Spleen (tissue), 11 donors: Measurements from ENCODE around the gene ITGAE. TPM values are rescaled to one million over a fixed set of nuclear protein-coding genes. Genes with fewer than 3 reads are reported as not detected.

ENCODE experiments used
- DNase-seq: peaks from one replicate; pipeline ENCODE4 v3.0.0-alpha.2; 2020
- H3K27ac ChIP-seq, 8 donors: fragments of 200-600 bp; sonication (generic) in 7 of 8; 1 replicate in 4 of 8; 2 replicates in 4 of 8; pipeline versions ENCODE4 v1.5.0 to v1.8.0; 2016 to 2021; ENCODE audit warnings: inconsistent platforms in 4 of 8, mild to moderate bottlenecking in 4 of 8, moderate library complexity in 1 of 8
- H3K27me3 ChIP-seq, 7 donors: fragments of 200-600 bp; sonication (generic) in 6 of 7; replicated peaks in 1 of 7; 1 replicate in 4 of 7; 2 replicates in 3 of 7; pipeline versions ENCODE4 v1.5.0 to v1.8.0; 2016 to 2021; ENCODE audit warnings: inconsistent platforms in 3 of 7, mild to moderate bottlenecking in 1 of 7
- H3K36me3 ChIP-seq, 6 donors: fragments of 200-600 bp; sonication (generic) in 5 of 6; 1 replicate in 4 of 6; 2 replicates in 2 of 6; pipeline versions ENCODE4 v1.5.0 to v1.8.0; 2016 to 2021; ENCODE audit warnings: inconsistent platforms in 2 of 6
- H3K4me1 ChIP-seq, 6 donors: fragments of 200-600 bp; sonication (generic) in 5 of 6; 1 replicate in 3 of 6; 2 replicates in 3 of 6; pipeline versions ENCODE4 v1.5.0 to v1.8.0; 2016 to 2021; ENCODE audit warnings: inconsistent platforms in 3 of 6
- H3K4me3 ChIP-seq, 8 donors: fragments of 200-600 bp; sonication (generic) in 7 of 8; 1 replicate in 4 of 8; 2 replicates in 4 of 8; pipeline versions ENCODE4 v1.5.0 to v1.8.0; 2016 to 2021; ENCODE audit warnings: inconsistent platforms in 4 of 8, mild to moderate bottlenecking in 4 of 8, moderate library complexity in 2 of 8
- H3K9me3 ChIP-seq, 8 donors: fragments of 200-600 bp; sonication (generic) in 7 of 8; 1 replicate in 4 of 8; 2 replicates in 4 of 8; pipeline versions ENCODE4 v1.5.0 to v1.8.0; 2016 to 2021; ENCODE audit warnings: inconsistent platforms in 4 of 8
- CTCF ChIP-seq, 11 experiments: fragments of 200-600 bp in 7 of 11; fragments of 450-650 bp in 4 of 11; sonication (generic) in 4 of 11; IDR thresholded peaks in 8 of 11; conservative IDR thresholded peaks in 3 of 11; 1 replicate in 7 of 11; 2 replicates in 4 of 11; pipeline versions ENCODE4 v1.4.0 to v1.8.0; 2016 to 2021; ENCODE audit warnings: antibody characterized with exemption in 11 of 11, inconsistent platforms in 4 of 11, mild to moderate bottlenecking in 1 of 11
- POLR2A ChIP-seq, 3 donors: fragments of 450-650 bp; IDR thresholded peaks; one replicate each; pipeline ENCODE4 v1.5.1; 2017; ENCODE audit warnings: antibody characterized with exemption in 3 of 3, mild to moderate bottlenecking in 1 of 3
- POLR2AphosphoS5 ChIP-seq, 3 donors: sonication (generic); formaldehyde crosslinking; IDR thresholded peaks; one replicate each; pipeline ENCODE4 v1.5.1; 2017; ENCODE audit warnings: antibody characterized with exemption in 3 of 3
- WGBS, 5 donors: extraction: QIAGEN DNeasy Blood & Tissue Kit in 3 of 5; methylation state at CpG; one replicate each; pipeline versions ENCODE4 v1.1.5 to v1.1.7; 2013 to 2018; 5-methylcytosine and 5-hydroxymethylcytosine counted together
- intact Hi-C: fragments of 100-400 bp; cut with DNase I; formaldehyde crosslinking; loops from one replicate; pipeline ENCODE4 v1.15.0; 2023; ENCODE audit warnings: low total_unique reads
- polyA plus RNA-seq, 3 donors: library from polyadenylated mRNA; stranded (reverse); fragments of 200-250 nt; gene quantifications; one replicate each; pipeline ENCODE4 v1.2.1, GENCODE V29; 2013
- total RNA-seq, 7 donors: library from RNA; depleted of rRNA in 3 of 7; stranded (reverse); fragments of >200 nt in 3 of 7; fragmentation: NEBNext Ultra II Directional in 4 of 7; extraction: Animal tissue kit (Norgen Biotek cat#: 25700) in 4 of 7; gene quantifications; one replicate each; pipeline versions ENCODE4 v1.1.0 to v1.2.1, GENCODE V29; 2016 to 2021
- donor health status: healthy with polysubstance abuse.
- donor health status: DM: no; HTN: no; CAD: no; lungs with moderate emphysema.
- donor health status: DM: no; HTN: no; CAD: no.
- donor health status: Bipolar disorder and iron deficiency.
- donor health status: healthy.
- donor health status: DM: no; HTN: no; CAD: no.
- donor health status: DM: yes; HTN: yes; CAD: no.

The ITGAE gene
- total and polyA plus RNA-seq, 10 donors, result 20.3 to 91.1 (median 28.2) TPM

GRCh38 chr17:3771140-3771539 is 29.8 kb downstream of the ITGAE start:
- Histone ChIP-seq H3K9me3 (no peaks in the 10 kb centered on the region), H3K27ac (peak overlapping the region in 3 of 8 donors; percentile 64 to 72 (median 71)), H3K27me3 (no peaks in the 10 kb centered on the region), H3K36me3 (no peaks in the 10 kb centered on the region), H3K4me3 (no peak overlapping the region), H3K4me1 (peaks cover 0 to 51% (median 18%) of the 10 kb centered on the region in 6 donors)
- intact Hi-C loops, result no loop called here
- TF ChIP-seq POLR2AphosphoS5 (IDR thresholded peaks at IDR 0.05) (no peak), CTCF (IDR thresholded peaks at IDR 0.05 in 8 of 11, conservative IDR thresholded peaks at IDR 0.05 in 3 of 11) (no peak), POLR2A (IDR thresholded peaks at IDR 0.05) (no peak)
- DNase-seq, result no peak
- WGBS, 5 donors, result 75 to 82% (median 77%) methylated on average over 16 of the region's 16 CpGs

DNA sequence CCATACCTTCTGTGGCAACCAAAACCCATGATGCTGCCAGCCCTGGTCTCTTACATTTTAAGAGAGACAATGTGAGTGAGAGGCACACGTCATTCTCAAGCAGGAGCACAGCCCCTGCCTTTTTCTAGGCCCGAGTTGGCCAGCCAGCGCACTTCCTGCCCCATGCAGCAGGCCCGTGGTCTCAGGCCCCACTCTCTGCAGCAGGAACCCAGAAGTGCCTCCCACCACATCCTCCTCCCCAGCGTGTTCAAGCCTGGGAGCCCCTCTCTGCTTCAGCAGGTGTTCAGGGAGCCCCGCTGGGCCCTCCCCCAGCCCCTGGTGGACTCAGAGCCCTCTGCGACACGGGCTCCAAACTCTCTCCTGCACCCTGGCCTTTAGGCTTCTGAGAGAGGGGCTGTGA is 30.5 kb downstream of the ITGAE start:
- H3K36me3 ChIP-seq, result no peaks in the 10 kb centered on the region
- 15 to 26% (median 18%) methylated on average over 6 to 8 of the region's 8 CpGs for WGBS, 5 donors
- H3K4me3 ChIP-seq, result no peak overlapping the region
- H3K27ac ChIP-seq, result peak overlapping the region in 5 of 8 donors; percentile 27 to 72 (median 64)
- H3K9me3 ChIP-seq, result no peaks in the 10 kb centered on the region
- intact Hi-C loops, result no loop called here
- H3K27me3 ChIP-seq, result no peaks in the 10 kb centered on the region
- peak; percentile 44 to 80 (median 71) for TF ChIP-seq POLR2AphosphoS5 (IDR thresholded peaks at IDR 0.05)
- TF ChIP-seq POLR2A (IDR thresholded peaks at IDR 0.05), result no peak
- TF ChIP-seq CTCF (IDR thresholded peaks at IDR 0.05 in 8 of 11, conservative IDR thresholded peaks at IDR 0.05 in 3 of 11), result no peak
- H3K4me1 ChIP-seq, result peaks cover 0 to 58% (median 24%) of the 10 kb centered on the region in 6 donors
- peak; percentile 91 for DNase-seq

GRCh38 chr17:3768769-3769168 is 32.2 kb downstream of the ITGAE start:
- no peak for TF ChIP-seq CTCF (IDR thresholded peaks at IDR 0.05 in 8 of 11, conservative IDR thresholded peaks at IDR 0.05 in 3 of 11)
- TF ChIP-seq POLR2AphosphoS5 (IDR thresholded peaks at IDR 0.05), result no peak
- TF ChIP-seq POLR2A (IDR thresholded peaks at IDR 0.05), result no peak
- H3K4me3 ChIP-seq, result no peak overlapping the region
- no peak for DNase-seq
- 64 to 81% (median 74%) methylated on average over 6 to 8 of the region's 8 CpGs for whole genome bisulfite sequencing, 5 donors
- intact Hi-C loops, result no loop called here
- H3K27ac ChIP-seq, result peak overlapping the region in 3 of 8 donors; percentile 34 to 76 (median 71)
- no peaks in the 10 kb centered on the region for H3K9me3 ChIP-seq
- no peaks in the 10 kb centered on the region for H3K36me3 ChIP-seq
- H3K27me3 ChIP-seq, result no peaks in the 10 kb centered on the region
- H3K4me1 ChIP-seq, result peaks cover 0 to 75% (median 34%) of the 10 kb centered on the region in 6 donors

DNA sequence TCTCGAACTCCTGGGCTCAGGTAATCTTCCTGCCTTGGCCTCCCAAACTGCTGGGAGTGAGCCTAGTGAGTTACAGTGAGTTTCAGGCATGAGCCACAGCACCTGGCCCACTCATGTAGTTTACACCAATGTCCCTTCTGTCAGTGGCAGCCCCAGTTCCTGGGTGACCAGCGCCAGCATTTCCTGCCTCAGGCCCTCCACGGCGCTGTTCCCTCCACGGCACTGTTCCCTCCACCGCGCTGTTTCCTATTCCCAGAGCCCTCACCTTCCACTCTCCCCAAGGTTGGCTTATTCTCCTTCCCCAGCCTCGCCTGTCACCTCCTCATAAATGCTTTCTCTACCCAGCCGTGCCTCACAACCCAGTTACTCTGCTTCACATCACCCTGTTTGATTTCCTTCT is 32.6 kb downstream of the ITGAE start:
- TF ChIP-seq CTCF (IDR thresholded peaks at IDR 0.05 in 8 of 11, conservative IDR thresholded peaks at IDR 0.05 in 3 of 11), result no peak
- no peak for TF ChIP-seq POLR2A (IDR thresholded peaks at IDR 0.05)
- intact Hi-C loops, result no loop called here
- H3K4me3 ChIP-seq, result no peak overlapping the region
- H3K27ac ChIP-seq, result peak overlapping the region in 3 of 8 donors; percentile 34 to 76 (median 71)
- H3K9me3 ChIP-seq, result no peaks in the 10 kb centered on the region
- no peaks in the 10 kb centered on the region for H3K36me3 ChIP-seq
- H3K4me1 ChIP-seq, result peaks cover 0 to 78% (median 34%) of the 10 kb centered on the region in 6 donors
- WGBS, 5 donors, result 84 to 90% (median 86%) methylated on average over 9 of the region's 9 CpGs
- no peaks in the 10 kb centered on the region for H3K27me3 ChIP-seq
- peak; percentile 41 for DNase-seq
